ENCODE results near the gene COBL. TPM values are rescaled to one million over a fixed set of nuclear protein-coding genes. Genes with fewer than 3 reads are reported as not detected.

COBL gene
- total and polyA plus RNA-seq, 12 donors, result 0.09 to 1.4 (median 0.53) TPM

DNA sequence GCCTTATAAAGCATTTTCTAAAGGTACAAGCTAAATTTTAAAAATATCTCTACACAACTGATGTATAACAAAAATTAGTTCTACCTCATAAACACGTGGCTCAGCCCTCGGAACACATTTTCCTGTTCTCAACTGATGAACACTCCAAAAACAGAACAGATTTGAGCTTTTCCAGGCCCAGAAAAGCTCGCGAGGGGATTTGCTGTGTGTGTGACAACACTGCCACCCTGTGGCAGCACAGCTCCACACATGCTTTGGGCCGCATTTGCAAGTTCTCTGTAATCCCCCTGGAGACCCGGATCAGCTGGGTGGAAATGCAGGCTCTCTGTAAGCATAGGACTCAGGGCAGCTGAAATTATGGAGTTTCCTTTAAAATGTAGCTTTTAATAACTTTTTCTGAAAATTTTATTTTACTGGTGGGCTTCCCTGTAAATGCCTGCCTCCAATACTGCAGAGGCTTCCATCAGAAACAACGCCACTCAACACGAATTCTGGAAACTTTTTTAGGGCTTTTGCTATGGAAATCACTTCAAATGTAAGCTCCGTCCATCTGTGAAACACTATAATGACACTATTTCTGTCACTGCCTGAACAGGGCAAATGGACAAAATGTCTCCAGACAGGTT, 155.5 kb downstream of the COBL start:
- H3K4me1 ChIP-seq (replicated peaks in 1 of 2), result no peaks in the 10 kb centered on the region
- no peaks in the 10 kb centered on the region for H3K27me3 ChIP-seq
- intact Hi-C loops (cut with DNase I), result loop anchor here in 1 of 2 donors (2.0 to 5.0 kb wide), 2 partner anchors 206 to 694 kb away; no protein-coding TSS in a partner anchor
- DNase-seq, result peak; percentile 42 to 84 (median 75)
- no peak overlapping the region for H3K4me3 ChIP-seq
- 20 to 21% (median 21%) methylated on average over 9 of the region's 9 CpGs for WGBS, 4 donors
- H3K9me3 ChIP-seq (replicated peaks in 1 of 3), result no peaks in the 10 kb centered on the region
- no peaks in the 10 kb centered on the region for H3K36me3 ChIP-seq (replicated peaks in 1 of 2)
- TF ChIP-seq CTCF (IDR thresholded peaks at IDR 0.05) (peak; percentile 78 to 96 (median 88)), POLR2A (IDR thresholded peaks at IDR 0.05) (no peak)
- H3K27ac ChIP-seq, result no peak overlapping the region

- Histone ChIP-seq H3K27me3 (no peaks in the 10 kb centered on the region), H3K36me3 (replicated peaks in 1 of 2) (no peaks in the 10 kb centered on the region), H3K4me3 (no peak overlapping the region), H3K27ac (no peak overlapping the region), H3K9me3 (replicated peaks in 1 of 3) (no peaks in the 10 kb centered on the region), H3K4me1 (replicated peaks in 1 of 2) (no peaks in the 10 kb centered on the region)
- DNase-seq, result no peak
- intact Hi-C loops (cut with DNase I), result loop anchor here in 1 of 2 donors (2.0 to 5.0 kb wide), 2 partner anchors 207 to 694 kb away; no protein-coding TSS in a partner anchor
- TF ChIP-seq POLR2A (IDR thresholded peaks at IDR 0.05), result no peak
- TF ChIP-seq CTCF (IDR thresholded peaks at IDR 0.05), result no peak
- 68 to 76% (median 74%) methylated on average over 6 of the region's 6 CpGs for WGBS, 4 donors
Measured at GRCh38 chr7:51160411-51160810, 156.2 kb downstream of the COBL start.

GRCh38 chr7:51158742-51159445, 157.7 kb downstream of the COBL start:
- no peaks in the 10 kb centered on the region for H3K4me1 ChIP-seq (replicated peaks in 1 of 2)
- H3K27ac ChIP-seq, result no peak overlapping the region
- DNase-seq, result no peak
- intact Hi-C loops (cut with DNase I), result loop anchor here (10.0 kb wide), 3 partner anchors 684 to 1004 kb away; no protein-coding TSS in a partner anchor
- 69 to 84% (median 72%) methylated on average over 20 to 36 of the region's 36 CpGs for WGBS, 4 donors
- H3K27me3 ChIP-seq, result no peaks in the 10 kb centered on the region
- no peaks in the 10 kb centered on the region for H3K36me3 ChIP-seq (replicated peaks in 1 of 2)
- no peak for TF ChIP-seq POLR2A (IDR thresholded peaks at IDR 0.05)
- TF ChIP-seq CTCF (IDR thresholded peaks at IDR 0.05), result no peak
- no peaks in the 10 kb centered on the region for H3K9me3 ChIP-seq (replicated peaks in 1 of 3)
- H3K4me3 ChIP-seq, result no peak overlapping the region

DNA sequence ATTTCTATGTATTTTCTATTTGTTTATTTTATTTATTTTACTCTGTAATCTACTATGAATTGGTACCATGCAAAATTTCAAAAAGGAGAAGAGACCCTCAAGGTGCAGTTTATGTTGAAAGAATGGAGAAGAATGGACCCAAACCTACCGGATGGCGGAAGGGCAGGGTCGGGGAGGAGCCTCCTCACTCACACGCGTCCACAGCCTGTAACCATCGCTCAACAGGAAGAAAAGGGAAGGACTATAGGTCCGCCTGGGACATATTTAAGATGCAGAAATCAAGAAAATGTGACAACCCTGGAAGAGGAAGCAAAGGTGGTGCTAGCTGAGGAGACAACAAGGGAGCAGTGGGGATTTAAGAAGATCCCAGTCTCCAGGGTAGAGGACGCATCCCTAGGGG, 158.4 kb downstream of the COBL start:
- no peaks in the 10 kb centered on the region for H3K36me3 ChIP-seq (replicated peaks in 1 of 2)
- H3K27ac ChIP-seq, result no peak overlapping the region
- intact Hi-C loops (cut with DNase I), result loop anchor here (10.0 kb wide), 3 partner anchors 683 to 1003 kb away; no protein-coding TSS in a partner anchor
- H3K9me3 ChIP-seq (replicated peaks in 1 of 3), result no peaks in the 10 kb centered on the region
- no peaks in the 10 kb centered on the region for H3K4me1 ChIP-seq (replicated peaks in 1 of 2)
- no peak for DNase-seq
- H3K27me3 ChIP-seq, result no peaks in the 10 kb centered on the region
- no peak overlapping the region for H3K4me3 ChIP-seq
- TF ChIP-seq CTCF (IDR thresholded peaks at IDR 0.05) (no peak), POLR2A (IDR thresholded peaks at IDR 0.05) (no peak)
- 38 to 71% (median 48%) methylated on average over 8 of the region's 8 CpGs for WGBS, 4 donors

Data from adrenal gland (tissue), 12 donors.